RWPE1 (cell line): Measurements from ENCODE around the gene EXOSC5.

ENCODE experiments used
- CTCF ChIA-PET: fragments of 350-600 bp; sonication (Branson Sonifier 250); formaldehyde crosslinking; extraction: SDS; loops from one replicate; lab custom pipeline; 2021; lab: Yijun Ruan, JAX
- POLR2A ChIA-PET: fragments of 400-600 bp; formaldehyde crosslinking; extraction: SDS; loops from one replicate; lab custom pipeline; 2020; ENCODE audit warnings: antibody characterized with exemption; ENCODE audit not compliant: low non-redundant PET; lab: Yijun Ruan, JAX
- DNase-seq: peaks from one replicate; pipeline ENCODE4 v3.0.0; 2012; ENCODE audit warnings: low spot score
- H3K27ac ChIP-seq: fragments of 450-650 bp; 2 replicates; pipeline ENCODE4 v1.5.1; 2017
- CTCF ChIP-seq: fragments of 450-650 bp; conservative IDR thresholded peaks from 2 replicates; pipeline ENCODE4 v1.5.1; 2017; ENCODE audit warnings: low read depth, mild to moderate bottlenecking

EXOSC5 gene

GRCh38 chr19:41359741-41360140, 37.4 kb downstream of the EXOSC5 start:
- DNase-seq = no peak
- no peak overlapping the region for H3K27ac ChIP-seq
- no peak for TF ChIP-seq CTCF
- ChIA-PET CTCF (no interaction called here), POLR2A (no interaction called here)

DNA sequence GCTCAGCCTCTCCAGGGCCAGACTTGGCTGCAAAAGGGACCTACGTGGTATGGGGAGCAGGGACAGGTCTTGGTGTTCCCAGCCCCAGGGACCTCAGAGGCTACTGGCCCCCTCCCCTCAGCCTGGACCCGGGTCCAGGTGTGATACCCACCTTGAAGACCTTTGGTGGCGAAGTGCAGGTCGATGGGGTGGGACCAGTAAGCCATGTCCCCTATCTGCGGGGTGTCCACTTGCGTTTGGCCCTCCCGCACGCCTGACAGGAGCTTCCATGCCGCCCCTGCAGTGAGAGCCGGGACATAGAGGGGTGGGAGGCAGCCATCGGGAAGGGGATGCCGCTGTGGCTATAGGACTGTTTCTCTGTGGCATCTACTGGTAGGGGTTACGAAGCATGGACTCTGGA, 39.4 kb downstream of the EXOSC5 start:
- 0 out of 2 replicates have a peak overlapping the region, but pooled peaks have one; percentile 84 for H3K27ac ChIP-seq
- ChIA-PET POLR2A (no interaction called here), CTCF (no interaction called here)
- TF ChIP-seq CTCF = no peak
- DNase-seq = no peak

- no peak for TF ChIP-seq CTCF
Observed at GRCh38 chr19:41356984-41357739, 40.0 kb downstream of the EXOSC5 start.

DNA sequence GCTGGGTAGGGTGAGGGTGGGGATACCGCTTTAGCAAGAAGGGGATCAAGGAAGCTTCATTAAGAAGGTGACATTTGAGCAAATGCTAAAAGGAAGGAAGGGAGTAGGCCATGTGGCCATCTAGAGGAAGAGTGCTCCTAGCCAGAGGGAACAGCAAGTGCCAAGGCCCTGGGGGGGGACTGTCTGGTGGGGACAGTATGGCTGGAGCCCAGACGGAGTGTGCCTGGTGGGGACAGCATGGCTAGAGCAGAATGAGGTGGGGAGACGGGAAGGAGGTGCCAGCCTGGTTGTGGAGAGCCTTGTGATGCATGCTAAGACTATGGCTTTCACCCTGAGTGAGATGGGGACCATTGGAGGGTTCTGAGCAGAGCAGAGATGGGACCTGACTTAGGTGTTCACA, 41.4 kb downstream of the EXOSC5 start:
- ChIA-PET POLR2A (interaction anchor here (0.5 to 1.4 kb wide), 2 partner anchors 9 to 364 kb away, joined by 3 to 4 read pairs; no protein-coding TSS in a partner anchor), CTCF (interaction anchor here (0.6 to 1.5 kb wide), 4 partner anchors 10 to 84 kb away, joined by 3 to 5 read pairs (median 4); partner anchors contain the start of gene DMAC2)
- TF ChIP-seq CTCF = no peak
- peak overlapping the region; percentile 84 for H3K27ac ChIP-seq
- DNase-seq = no peak

More at GRCh38 chr19:41356984-41357739, 40.0 kb downstream of the EXOSC5 start:
- ChIA-PET POLR2A (no interaction called here), CTCF (interaction anchor here (0.5 to 1.4 kb wide), 2 partner anchors 9 to 196 kb away, joined by 3 to 5 read pairs; no protein-coding TSS in a partner anchor)
- H3K27ac ChIP-seq = peak overlapping the region; percentile 84
- DNase-seq = no peak

DNA sequence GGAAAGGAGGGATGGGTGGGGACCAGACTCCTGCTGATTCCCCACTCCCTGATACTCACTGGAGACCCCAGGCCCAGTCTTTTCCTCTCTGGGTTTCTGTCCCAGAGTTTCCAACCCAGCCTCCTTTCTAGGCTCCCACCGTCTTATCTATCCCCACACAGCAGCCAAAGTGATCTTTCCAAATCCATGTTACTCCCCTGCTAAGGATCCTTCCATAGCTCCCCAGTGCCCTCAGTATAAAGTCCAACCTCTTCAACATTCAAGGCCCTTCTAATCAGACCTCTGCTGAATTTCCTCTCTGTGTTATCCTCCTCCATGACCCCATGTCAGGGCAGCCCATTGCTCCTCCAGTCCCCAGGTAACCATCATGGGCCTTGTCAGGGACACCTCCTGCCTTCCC, 42.1 kb downstream of the EXOSC5 start:
- peak overlapping the region; percentile 84 for H3K27ac ChIP-seq
- ChIA-PET CTCF (interaction anchor here (0.6 to 1.5 kb wide), 5 partner anchors 12 to 197 kb away, joined by 3 to 5 read pairs (median 3); partner anchors contain the start of gene DMAC2), POLR2A (interaction anchor here (1.4 kb wide), 1 partner anchor 9 kb away, joined by 4 read pairs; no protein-coding TSS in a partner anchor)
- no peak for TF ChIP-seq CTCF
- no peak for DNase-seq

- TF ChIP-seq CTCF = peak; percentile 58
- POLR2A ChIA-PET = interaction anchor here (1.4 kb wide), 1 partner anchor 10 kb away, joined by 4 read pairs; no protein-coding TSS in a partner anchor
- CTCF ChIA-PET = interaction anchor here (0.6 to 1.5 kb wide), 3 partner anchors 26 to 196 kb away, joined by 3 to 5 read pairs (median 4); no protein-coding TSS in a partner anchor
- H3K27ac ChIP-seq = peak overlapping the region; percentile 84
- no peak for DNase-seq
Observed at GRCh38 chr19:41354343-41354953, 42.7 kb downstream of the EXOSC5 start.
